ENCODE data around the gene CD8B2.
"Not testable (repeated sequence)": the region's sequence is repeated elsewhere in the genome, so short reads cannot be mapped to it uniquely, and the experiment has no call there.

Gene CD8B2

DNA sequence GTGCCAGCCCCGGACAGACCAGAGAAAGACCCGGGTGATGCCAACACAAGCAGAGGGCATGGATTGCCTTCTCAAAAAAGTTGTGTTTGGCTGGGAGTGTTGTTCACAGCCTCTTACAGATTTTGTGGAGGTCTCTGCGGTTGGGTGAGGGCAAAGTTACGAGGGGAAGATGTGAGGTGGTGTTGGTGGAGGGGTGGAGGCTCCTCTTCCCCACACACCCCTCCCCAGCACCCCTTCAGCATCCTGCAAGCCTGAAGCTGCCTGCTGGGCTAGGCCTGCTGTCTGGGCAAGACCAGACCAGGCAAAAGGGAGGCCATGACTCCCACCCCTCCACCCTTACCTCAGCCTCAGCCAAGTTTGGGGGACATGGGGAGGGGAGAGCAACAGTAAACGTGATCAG is 26.2 kb downstream of the CD8B2 start:
- not testable (repeated sequence) for DNase-seq

DNA sequence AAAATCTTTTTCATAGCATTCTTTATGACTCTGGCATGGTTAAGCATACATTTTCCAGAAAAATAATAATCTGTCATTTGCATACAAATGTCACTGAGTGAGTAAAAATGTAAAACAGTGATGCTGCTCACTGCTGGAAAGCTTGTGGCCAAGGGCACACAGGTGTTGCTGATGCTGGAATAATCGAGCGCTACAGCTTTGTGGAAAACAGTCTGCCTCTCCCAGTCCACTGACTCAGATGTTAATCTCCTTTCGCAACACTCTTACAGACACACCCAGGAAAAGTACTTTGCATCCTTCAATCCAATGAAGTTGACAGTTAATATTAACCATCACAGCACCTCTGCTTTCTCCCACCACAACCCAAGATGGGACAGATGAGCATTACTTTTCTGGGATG is 27.7 kb downstream of the CD8B2 start:
- not testable (repeated sequence) for DNase-seq

DNA sequence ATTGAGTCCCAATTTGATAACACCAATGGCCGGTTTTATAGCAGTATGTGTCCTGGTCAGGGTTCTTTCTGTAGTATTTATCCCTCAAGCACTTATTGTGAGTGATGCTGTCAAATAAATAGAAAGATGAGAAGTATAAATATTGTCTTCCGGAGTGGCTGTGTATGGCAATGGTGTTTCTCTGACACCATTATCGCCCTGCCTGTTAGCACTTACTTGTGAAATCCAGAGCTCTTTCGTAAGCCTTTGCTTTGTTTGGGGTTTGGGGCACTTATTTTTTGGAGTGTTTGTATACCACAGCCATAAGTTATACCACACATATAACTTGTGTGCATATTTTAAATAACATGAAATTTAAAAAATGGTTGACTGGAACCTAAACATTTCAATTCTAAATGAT is 29.3 kb downstream of the CD8B2 start:
- DNase-seq = no peak

DNA sequence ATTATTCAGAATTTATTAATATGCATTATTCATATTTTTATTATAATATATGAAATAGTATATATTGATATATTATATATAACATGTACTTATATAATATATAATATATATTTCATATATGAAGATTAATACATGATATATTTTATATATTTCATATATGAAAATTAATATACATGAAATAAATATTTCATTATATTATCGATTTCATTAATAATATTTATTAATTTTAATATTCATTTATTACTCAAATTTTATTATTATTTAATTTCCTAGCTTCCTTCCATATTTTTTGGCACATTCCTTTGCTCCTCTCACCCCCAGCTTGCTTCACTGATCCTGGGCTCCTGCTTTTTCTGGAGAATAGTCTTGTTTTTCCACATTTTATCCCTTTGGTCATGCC is 29.7 kb downstream of the CD8B2 start:
- no peak for DNase-seq

DNA sequence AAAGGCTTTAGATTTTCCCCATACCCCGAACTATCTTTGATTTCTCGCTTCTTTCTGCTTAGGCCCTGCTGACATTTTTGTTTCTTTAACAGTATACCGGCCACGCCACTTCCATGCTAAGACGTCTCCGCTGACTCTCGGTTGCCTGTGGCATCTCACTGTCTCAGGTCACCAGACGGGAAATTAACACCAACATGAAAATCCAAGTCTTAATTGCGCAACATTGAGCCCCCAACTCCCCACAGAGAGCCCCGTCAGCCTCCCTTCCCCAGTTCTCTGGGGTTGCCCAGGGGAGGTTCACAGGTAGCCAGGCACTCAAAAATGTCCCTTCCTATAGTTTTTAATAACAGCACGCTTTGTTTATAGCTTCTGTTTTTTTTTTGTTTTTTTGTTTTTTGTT is 30.2 kb downstream of the CD8B2 start:
- DNase-seq = no peak

DNA sequence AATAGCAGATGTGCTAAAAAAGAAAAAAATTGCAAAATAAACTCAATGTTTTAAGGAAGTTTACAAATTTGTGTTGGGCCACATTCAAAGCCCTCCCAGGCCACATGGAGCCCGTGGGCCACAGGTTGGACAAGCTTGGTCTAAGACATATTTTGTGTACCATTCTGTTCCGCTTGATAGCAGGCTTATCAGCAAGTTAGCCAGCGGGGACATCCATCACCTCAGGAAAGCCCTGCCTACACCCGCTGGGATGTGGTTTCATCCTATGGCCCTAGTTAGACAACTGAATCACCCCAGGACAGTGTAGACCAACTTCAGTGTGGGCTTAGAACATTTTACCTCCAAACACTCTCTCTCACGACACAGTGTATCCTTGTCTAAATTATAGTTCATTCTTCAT is 32.6 kb downstream of the CD8B2 start:
- DNase-seq = peak; percentile 40

DNA sequence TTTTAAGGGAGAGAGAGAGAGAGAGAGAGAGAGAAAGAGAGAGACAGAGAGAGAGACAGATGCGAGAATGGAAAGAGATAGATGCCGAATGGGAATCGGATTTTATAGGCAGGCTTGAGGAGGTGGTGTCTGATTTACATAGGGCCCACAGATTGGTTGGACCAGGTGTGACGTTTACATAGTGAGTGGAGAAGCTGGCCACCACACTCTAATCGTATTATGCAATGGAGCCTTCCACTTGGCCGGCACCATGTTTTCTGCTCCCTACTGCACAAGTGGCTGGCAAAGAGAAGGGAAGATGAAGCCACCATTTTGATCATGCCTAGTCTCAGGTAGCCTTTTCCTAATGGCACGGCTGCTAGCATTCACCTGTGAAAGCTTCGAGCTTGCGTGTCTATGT is 33.9 kb downstream of the CD8B2 start:
- no peak for DNase-seq

DNA sequence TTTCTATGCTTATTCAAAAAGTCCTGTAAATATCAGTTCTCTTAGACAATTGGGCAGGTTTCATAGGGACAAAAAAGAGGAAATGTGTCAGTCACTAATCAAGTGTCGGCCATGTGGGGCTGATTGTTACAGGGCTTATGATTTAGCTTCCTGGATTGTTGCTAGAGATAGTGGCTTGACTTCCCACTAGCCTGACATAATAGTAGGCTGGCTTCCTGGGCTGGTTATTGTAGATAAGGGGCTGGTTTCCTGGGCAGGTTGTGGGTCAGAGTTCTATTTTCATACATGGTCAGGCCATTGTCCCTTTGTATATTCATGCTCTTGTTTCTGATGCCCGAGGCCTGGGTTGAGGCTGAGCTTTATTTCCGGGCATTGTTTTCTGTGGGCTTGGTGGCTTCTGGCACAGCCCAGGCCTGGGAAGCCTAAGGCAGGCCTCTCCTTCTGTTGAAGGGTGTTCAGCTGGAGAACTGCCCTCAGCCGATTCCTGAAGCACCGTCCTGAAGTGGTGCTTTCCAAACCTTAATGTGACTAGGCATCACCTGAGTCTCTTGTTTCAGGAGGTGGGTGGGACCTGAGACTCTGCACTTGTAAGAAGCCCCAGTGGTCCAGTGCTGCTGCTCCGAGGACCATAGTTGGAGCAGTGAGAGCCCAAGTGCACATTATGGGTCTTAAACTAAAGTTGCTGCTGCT is 37.0 kb downstream of the CD8B2 start:
- peak; percentile 74 for DNase-seq

DNA sequence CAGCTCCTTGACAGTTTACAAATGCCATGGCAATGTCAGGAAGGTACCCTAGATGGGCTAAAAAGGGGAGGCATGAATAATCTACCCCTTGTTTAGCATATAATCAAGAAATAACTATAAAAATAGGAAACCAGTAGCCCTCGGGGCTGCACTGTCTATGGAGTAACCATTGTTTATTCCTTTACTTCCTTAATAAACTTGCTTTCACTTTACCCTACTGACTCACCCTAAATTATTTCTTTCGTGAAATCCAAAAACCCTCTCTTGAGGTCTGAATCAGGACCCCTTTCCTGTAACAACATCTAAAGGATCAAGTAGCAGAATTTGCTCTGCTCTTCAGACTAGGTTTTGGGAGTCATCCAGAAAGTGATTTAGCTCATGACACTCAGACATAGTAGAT is 43.7 kb downstream of the CD8B2 start:
- no peak for DNase-seq

DNA sequence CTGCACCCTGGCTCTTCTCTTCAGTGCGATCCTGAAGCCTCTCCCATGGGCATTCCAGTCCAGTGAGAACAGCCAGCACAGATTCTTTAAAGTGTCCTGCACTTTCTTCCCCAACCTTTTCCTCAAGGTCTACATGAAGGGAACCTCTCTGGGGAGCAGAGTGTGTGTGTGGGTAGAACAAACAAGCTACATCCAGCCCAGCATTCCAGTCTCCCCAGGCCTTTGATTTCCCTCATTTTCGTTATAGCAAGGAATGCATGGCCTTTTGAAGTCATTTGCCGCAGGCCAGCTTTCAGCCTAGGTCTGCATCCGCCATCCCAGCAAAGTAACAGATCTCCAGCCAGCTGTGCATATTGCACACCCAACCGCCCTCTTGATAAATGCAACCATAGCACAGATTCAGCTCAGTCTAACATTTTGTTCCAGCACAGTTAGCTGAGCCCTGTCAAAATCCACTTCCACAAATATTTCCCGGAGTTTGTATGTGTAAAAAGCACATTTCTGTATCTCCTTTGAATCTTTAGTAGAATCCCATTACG is 44.6 kb downstream of the CD8B2 start:
- DNase-seq = no peak

DNA sequence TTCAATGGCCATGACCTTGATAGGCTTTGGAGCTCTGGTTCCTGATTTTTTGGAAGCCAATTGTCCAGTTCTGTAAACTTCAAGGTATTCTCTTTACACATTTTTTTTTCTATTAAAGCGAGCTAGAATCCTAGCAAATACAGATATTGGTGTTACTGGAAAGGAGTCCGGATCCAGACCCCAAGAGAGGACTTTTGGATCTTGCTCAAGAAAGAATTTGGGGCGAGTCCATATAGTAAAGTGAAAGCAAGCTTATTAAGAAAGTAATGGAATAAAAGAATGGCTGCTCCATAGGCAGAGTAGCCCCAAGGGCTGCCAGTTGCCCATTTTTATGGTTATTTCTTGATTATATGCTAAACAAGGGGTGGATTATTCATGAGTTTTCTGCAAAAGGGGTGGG is 45.1 kb downstream of the CD8B2 start:
- DNase-seq = no peak

DNA sequence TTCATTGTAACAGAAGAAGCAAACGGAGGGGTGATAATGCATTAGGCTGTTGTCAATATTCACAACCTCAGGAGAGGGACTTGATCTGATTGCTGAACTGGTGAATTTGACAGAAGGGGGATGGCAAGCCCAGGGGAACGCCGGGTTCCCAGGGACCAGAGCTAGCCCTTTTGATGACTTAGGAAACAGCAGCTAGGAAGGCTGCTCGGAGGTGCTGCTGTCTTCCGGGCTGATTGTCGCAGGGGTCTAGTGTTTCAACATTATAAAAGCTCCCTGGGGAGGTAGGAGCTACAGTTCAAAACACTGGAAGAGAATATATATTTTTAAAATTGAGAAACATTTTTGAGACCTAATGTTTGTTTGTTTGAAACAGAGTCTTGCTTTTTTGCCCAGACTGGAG is 47.3 kb downstream of the CD8B2 start:
- DNase-seq = no peak

DNA sequence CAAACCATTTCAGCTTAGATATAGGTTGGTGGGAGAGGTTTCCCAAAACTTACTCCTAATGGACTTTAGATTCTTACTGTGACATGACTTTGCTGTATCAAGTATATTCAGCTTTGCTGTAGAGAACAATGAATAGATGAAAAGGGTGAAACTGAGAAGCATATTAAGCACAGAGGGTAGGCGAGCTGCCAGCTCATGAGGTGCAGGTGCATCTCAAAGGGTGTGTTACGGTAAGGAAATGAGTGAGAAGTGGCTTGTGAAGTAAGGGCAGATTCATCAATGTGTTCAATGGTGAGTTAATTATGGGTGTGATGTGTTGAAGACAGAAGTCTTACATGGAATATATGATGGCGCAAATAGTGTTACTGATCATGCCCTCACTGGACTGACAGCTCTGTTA is 49.3 kb downstream of the CD8B2 start:
- no peak for DNase-seq

DNA sequence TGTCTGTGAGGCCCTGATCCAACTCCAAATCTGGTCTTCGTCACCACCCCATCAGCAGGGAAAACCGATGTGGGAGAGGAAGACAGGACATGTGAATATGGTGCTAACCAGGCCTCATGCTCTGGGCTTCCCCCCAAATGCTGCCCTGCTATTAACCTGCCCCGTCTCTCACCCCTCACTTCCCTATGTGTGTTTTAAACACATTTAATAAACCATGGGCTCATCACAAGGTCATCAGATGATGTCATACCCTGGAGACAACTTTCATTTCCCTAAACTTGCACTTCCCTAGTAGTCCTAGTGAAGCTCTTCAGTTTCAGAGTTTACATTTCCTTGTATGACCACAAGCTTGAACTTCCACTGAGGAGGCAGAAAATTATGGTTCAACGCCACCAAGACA is 49.9 kb downstream of the CD8B2 start:
- peak; percentile 22 for DNase-seq

DNA sequence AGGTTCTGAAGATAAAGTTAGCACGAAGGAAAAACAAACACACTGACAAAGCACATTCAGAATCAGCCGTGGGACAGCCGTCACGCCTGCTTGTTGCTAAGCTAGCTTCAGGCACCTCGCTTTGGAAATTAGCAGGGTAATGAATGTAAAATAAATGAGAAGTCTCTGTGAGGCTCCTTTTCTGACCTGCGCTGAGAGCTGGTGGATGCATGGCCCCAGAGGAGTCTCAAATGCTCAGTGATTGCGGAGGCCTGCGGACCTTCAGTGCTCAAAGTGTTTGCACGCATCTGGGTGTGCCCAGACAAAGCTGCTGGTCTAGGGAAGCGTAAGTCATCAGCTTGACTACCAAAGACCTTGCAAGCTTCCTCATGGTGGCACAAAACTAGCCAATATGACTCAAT is 50.6 kb downstream of the CD8B2 start:
- DNase-seq = no peak

DNA sequence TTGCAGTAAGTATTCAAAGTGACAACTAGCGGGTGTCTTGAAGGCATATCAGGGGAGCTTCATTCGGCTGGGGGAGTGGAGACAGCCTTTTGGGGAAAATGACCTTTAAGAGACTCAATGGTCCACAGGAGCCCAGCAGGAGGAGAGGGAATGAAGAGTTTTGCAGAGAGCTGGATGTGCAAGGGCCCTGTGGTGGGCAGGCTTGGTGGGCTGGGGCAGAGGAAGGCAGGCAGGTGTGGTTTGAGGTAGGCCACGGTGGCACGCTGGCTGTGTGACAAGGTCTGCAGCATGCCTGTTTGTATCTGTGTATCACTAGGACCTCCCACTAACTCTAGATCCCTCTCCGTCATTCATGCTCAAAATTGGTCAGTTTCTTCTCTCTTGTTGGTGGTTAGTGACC is 53.7 kb downstream of the CD8B2 start:
- DNase-seq = no peak

DNA sequence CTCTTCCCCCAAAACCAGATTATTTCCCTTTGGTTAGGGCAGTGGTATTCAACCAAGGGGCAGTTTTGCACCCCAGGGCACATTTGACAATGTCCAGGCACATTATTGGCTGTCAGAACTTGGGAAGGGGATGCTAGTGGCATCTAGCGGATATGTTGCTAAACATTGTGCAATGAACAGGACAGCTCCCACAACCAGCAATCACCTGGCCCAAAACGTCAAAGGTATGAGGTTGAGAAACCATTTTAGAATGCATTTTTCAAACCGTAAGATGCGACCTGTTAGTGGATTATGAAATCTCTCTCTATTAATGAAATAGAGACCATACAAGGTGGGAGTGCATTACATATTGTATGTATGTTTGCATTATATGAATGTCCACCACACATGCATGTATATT is 54.2 kb downstream of the CD8B2 start:
- no peak for DNase-seq

DNA sequence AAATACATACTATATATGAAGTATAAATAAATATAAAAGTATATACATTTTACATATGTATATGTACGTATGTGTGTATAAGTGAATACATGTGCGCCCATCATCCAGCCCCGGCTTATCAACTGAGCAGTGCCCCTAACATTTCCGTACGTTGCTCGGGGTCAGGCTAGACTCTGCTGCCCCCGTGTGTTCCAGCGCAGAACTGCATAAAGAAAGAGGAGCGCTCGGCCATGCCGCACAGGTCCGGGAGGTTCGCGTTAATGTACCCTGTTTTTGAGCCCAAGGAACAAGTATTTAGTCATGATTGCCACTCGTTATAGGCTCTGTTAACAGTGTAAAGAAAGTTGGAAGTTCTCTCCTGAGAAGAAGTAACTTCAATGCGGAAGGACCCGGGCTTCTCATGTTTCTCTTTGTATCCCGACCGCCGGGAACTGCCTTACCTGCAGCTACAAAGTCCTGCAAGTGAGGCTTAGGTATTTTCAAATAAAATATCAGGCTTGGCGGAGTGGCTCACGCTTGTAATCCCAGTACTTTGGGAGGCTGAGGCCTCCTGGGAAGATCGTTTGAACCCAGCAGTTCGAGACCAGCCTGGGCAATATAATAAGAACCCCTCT is 55.7 kb downstream of the CD8B2 start:
- peak; percentile 85 for DNase-seq

DNA sequence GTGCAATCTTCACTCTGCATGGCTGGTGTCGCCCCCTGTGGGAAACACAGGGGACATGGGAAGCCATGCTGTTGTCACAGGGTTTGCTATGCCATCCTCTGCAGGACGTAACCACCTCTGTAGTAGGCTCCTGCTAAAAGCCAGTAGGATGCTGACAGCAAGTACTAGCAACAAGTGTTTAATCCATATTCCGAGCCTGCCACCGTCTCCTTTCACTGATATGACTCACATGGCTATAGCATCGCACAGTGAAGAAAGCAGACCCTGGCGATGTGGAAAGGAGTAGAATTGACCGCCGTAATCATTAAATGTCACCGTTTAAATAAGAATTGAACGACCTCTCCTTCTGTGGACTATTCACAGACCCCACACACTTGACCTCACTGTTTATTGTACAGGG is 57.8 kb downstream of the CD8B2 start:
- no peak for DNase-seq

DNA sequence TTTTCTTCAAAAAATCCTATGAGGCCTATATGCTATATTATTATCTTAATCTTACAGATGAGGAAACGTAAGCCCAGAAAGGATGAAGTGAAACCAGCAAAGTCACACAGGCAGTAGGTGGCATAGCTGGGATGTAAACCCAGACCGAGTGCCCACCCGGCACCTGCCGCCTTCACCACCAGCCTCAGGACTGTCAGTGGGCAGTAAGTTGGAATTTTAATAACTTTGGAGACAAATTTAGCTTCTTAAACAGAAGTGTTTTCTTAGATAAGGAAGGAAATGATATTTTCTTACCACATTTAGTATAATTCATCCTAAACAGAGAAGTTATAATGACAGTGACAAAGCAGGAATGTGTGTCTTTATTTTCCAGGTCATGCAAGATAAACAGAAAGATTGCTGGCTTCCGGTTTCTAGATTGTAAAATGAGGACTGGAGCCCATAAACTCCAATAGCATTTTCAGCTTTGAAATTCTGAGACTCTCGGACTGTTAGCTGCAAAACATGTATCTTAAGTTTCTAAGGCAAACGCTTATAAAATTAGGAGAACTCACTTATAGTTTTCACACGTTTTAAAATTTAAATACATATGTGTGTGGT is 59.3 kb downstream of the CD8B2 start:
- peak; percentile 31 for DNase-seq

DNA sequence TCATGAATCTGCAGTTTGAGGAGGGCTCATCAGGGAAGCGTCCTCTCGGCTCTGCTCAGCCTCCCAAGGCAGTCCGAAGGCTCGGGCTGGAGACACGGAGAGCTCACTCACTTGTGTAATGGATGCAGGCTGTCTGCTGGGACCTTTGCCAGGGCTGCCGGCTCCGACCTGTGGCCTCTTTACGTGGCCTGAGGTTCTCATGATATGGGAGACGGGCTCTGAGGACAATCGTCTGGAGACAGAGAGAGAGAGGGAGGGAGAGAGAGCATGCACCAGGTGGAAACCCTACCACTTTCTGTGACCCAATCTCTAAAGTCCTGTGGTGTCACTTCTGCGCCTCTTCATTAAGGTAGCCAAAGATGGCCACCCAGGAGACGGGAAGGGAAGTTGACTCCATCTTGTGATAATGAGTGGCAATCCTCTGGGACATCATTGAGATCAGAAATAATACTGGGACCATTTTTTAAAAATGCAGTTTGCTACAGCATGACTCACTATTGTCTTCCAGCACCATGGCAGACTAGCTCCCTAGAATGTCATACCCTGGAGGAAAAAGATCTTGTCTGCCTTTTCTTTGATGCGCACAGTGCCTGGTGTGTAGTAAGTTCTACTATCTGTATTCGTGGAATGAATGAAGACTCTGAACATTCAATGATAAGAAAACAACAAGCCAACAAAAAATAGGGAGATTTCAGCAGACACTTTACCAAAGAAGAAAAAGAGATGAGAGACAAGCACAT is 60.2 kb downstream of the CD8B2 start:
- no peak for DNase-seq

DNA sequence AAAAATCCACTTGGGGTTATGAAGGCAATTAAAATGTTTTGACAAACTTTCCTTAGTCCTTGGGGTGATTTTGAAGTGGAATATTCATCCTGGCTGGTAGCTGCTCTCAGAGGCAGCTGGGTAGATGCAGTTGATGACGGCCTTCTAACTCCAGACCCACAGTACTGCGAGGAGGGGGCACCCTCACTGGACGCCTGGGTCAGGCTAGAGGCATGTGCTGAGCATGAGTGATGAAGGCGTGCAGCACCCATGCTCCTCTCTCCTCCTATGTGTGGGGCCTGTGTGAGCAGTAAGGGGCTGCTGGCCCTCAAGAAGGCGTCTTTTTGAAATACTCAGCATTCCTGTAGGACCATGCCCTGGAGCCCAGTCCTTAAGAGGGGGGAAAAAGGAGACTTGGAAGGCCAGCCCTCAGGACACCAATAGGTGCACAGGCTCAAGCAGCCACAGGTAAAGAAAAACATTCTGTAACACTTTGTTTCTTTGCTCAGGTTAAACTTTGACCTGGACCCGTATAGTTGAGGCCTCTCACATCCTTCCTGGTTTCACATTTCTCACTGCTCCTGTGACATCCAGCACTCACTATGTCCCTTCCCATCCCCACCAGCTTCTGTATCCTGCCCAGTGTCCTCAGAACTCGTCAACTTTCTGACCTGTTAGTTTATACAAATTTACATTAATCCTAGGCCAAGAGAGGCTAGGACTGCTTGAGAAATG is 64.4 kb downstream of the CD8B2 start:
- DNase-seq = no peak

DNA sequence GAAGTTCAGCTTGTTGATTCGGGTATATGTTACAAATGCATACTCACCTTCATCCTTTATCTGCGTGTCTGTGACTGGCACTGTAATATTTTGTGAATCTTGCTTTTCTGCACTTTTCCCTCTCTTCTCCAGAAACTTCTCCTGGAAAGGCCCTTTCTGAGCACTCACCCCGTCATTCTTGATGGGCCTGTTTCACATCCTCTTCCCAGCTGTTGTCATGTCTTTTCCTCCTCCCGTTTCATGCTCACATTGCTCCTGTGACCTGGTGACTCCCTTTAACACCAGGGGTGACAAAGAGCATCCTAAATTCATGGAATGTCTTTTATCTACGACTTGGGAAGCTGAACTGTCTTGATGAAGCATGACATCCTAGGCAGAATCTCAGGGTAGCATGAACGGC is 65.8 kb downstream of the CD8B2 start:
- no peak for DNase-seq
